H1 (cell line): Measurements from ENCODE around the gene SMIM41. TPM values are rescaled to one million over a fixed set of nuclear protein-coding genes. Genes with fewer than 3 reads are reported as not detected.

ENCODE experiments used
- ASH2L ChIP-seq: fragments of 200-600, 300-600 bp; sonication (generic); IDR thresholded peaks from one replicate; pipeline ENCODE4 v1.7.1; 2017; ENCODE audit warnings: low read length
- ATF2 ChIP-seq: IDR thresholded peaks from 2 replicates; pipeline ENCODE4 v1.6.1; 2012; ENCODE audit warnings: low read length, inconsistent platforms
- BACH1 ChIP-seq: IDR thresholded peaks from 2 replicates; pipeline ENCODE4 v1.6.1; 2012; ENCODE audit warnings: low read length, improper control_type of control experiment
- CBX8 ChIP-seq: fragments of 300-800, 300-1000 bp; sonication (generic); IDR thresholded peaks from 2 replicates; pipeline ENCODE4 v1.7.1; 2016; ENCODE audit warnings: low read depth, low read length, borderline replicate concordance
- CHD1 ChIP-seq: IDR thresholded peaks from 2 replicates; pipeline ENCODE4 v1.6.1; 2012; ENCODE audit warnings: low read depth, low read length, improper control_type of control experiment
- CHD2 ChIP-seq: IDR thresholded peaks from 2 replicates; pipeline ENCODE4 v1.6.1; 2012; ENCODE audit warnings: low read length, improper control_type of control experiment
- CTCF ChIP-seq, 3 experiments: IDR thresholded peaks; 1 replicate in 2 of 3; 2 replicates in 1 of 3; pipeline versions ENCODE4 v1.5.1 to v1.6.1; 2011; ENCODE audit warnings: low read length in 3 of 3, mild to moderate bottlenecking in 3 of 3, inconsistent platforms in 2 of 3, low read depth in 1 of 3, moderate library complexity in 1 of 3; ENCODE audit not compliant: insufficient read depth in 1 of 3; ENCODE audit errors: control extremely low read depth in 1 of 3
- GABPA ChIP-seq: IDR thresholded peaks from 2 replicates; pipeline ENCODE4 v1.6.1; 2011; ENCODE audit warnings: mild to moderate bottlenecking, low read length, moderate library complexity, borderline replicate concordance; ENCODE audit not compliant: insufficient read depth
- JUN ChIP-seq: IDR thresholded peaks from 2 replicates; pipeline ENCODE4 v1.6.1; 2011; ENCODE audit warnings: low read depth, mild to moderate bottlenecking, improper control_type of control experiment, low read length
- JUND ChIP-seq: IDR thresholded peaks from 2 replicates; pipeline ENCODE4 v1.6.1; 2011; ENCODE audit warnings: mild to moderate bottlenecking, improper control_type of control experiment, low read length
- KDM1A ChIP-seq: fragments of 200-600, 300-600 bp; sonication (generic); IDR thresholded peaks from 2 replicates; pipeline ENCODE4 v1.7.1; 2016; ENCODE audit warnings: mild to moderate bottlenecking, low read length, borderline replicate concordance
- MAX ChIP-seq: IDR thresholded peaks from 2 replicates; pipeline ENCODE4 v1.6.1; 2012; ENCODE audit warnings: inconsistent platforms
- POLR2A ChIP-seq, 2 experiments: IDR thresholded peaks; 1 replicate in 1 of 2; 2 replicates in 1 of 2; pipeline ENCODE4 v1.6.1; 2011; ENCODE audit warnings: low read depth in 2 of 2, low read length in 2 of 2, mild to moderate bottlenecking in 2 of 2; ENCODE audit errors: control extremely low read depth in 1 of 2
- RFX5 ChIP-seq: IDR thresholded peaks from 2 replicates; pipeline ENCODE4 v1.6.1; 2011; ENCODE audit warnings: low read depth, low read length, improper control_type of control experiment, borderline replicate concordance
- SAP30 ChIP-seq: fragments of 300-600 bp; sonication (generic); IDR thresholded peaks from 2 replicates; pipeline ENCODE4 v1.7.1; 2012; ENCODE audit warnings: low read length, moderate library complexity, mild to moderate bottlenecking, inconsistent platforms; ENCODE audit not compliant: insufficient read depth, insufficient replicate concordance
- SIRT6 ChIP-seq: IDR thresholded peaks from one replicate; pipeline ENCODE4 v1.7.1; 2012; ENCODE audit warnings: low read length, inconsistent platforms
- SIX5 ChIP-seq: IDR thresholded peaks from 2 replicates; pipeline ENCODE4 v1.6.1; 2011; ENCODE audit warnings: mild to moderate bottlenecking, low read depth, low read length
- SRF ChIP-seq: IDR thresholded peaks from 2 replicates; pipeline ENCODE4 v1.6.1; 2011; ENCODE audit warnings: mild to moderate bottlenecking, low read depth, low read length, moderate library complexity
- TBP ChIP-seq: IDR thresholded peaks from 2 replicates; pipeline ENCODE4 v1.6.1; 2011; ENCODE audit warnings: low read depth, low read length, improper control_type of control experiment
- YY1 ChIP-seq: IDR thresholded peaks from 2 replicates; pipeline ENCODE4 v1.6.1; 2011; ENCODE audit warnings: low read depth, mild to moderate bottlenecking, low read length
- polyA plus RNA-seq, 7 experiments: library from polyadenylated mRNA; depleted of rRNA in 3 of 7; stranded (reverse) in 5 of 7; unstranded in 2 of 7; fragments of >200 nt in 5 of 7; fragments of 200-250 nt in 2 of 7; gene quantifications; 1 replicate in 5 of 7; 2 replicates in 1 of 7; 4 replicates in 1 of 7; pipeline versions ENCODE4 v1.2.1 to v1.2.3, GENCODE V29; 2011 to 2013; ENCODE audit warnings: missing spikeins in 2 of 7, mixed read lengths in 2 of 7
- total RNA-seq: library from RNA; stranded (reverse); fragmentation: NEBNext Ultra II Directional; extraction: Animal tissue kit (Norgen Biotek cat#: 25700); gene quantifications from 2 replicates; pipeline ENCODE4 v1.2.1, GENCODE V29; 2021

The SMIM41 gene
- total and polyA plus RNA-seq, 2 of the 8 experiments (the other 6 are each of a cell fraction or from before 2014, with no cell fraction given) = 0.28 to 0.98 TPM

- TF ChIP-seq JUN = no peak
- TF ChIP-seq CTCF (IDR thresholded peaks at IDR 0.05; ENCODE audit: control extremely low read depth in 1 of 3, insufficient read depth in 1 of 3, low read depth in 1 of 3, low read length in 3 of 3) = peak in 2 of 3 experiments; percentile 83 to 94; a peak in 3 of 4 replicates
- no peak for TF ChIP-seq ASH2L
- no peak for TF ChIP-seq SRF
- no peak for TF ChIP-seq CHD1
- no peak for TF ChIP-seq POLR2A (IDR thresholded peaks at IDR 0.05; ENCODE audit: control extremely low read depth in 1 of 2, low read depth in 2 of 2, low read length in 2 of 2)
- peak; percentile 89 for TF ChIP-seq BACH1
- TF ChIP-seq SIRT6 = no peak
- TF ChIP-seq SAP30 = no peak
- no peak for TF ChIP-seq CHD2
- no peak for TF ChIP-seq JUND
- no peak for TF ChIP-seq MAX
- no peak for TF ChIP-seq KDM1A
- no peak for TF ChIP-seq RFX5
- no peak; the same call in 1 of the 2 replicates for TF ChIP-seq TBP
- TF ChIP-seq ATF2 = no peak
- TF ChIP-seq GABPA = peak; percentile 18; the same call in 1 of the 2 replicates
- TF ChIP-seq YY1 = 0 out of 2 replicates have a peak, but pooled peaks have one; percentile 8
- no peak for TF ChIP-seq CBX8
- no peak for TF ChIP-seq SIX5
Observed at GRCh38 chr12:52151837-52152783, 72.6 kb downstream of the SMIM41 start (continued).
